ENCODE data around the gene DPH1.

DNA sequence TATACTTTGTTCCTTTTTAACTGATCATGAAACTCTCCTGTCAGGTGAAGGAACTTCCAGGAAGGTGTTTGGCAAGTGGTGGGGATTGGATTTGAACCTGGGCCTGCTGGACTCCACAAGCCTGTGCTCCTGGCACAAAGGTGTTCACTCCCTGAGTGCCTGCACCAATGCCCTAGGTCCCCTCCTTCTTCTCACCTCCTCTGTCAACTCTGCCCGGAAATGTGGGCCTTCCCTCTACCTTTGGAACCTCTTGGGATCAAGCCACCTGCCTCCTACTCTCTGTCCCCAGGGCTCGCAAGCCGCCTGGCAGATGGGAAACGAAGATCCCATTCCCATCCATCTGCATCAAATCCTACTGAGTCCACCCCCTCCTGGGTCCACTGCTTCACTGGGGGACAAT is 44.9 kb upstream of the DPH1 start:
- TF ChIP-seq, protein P1, sequence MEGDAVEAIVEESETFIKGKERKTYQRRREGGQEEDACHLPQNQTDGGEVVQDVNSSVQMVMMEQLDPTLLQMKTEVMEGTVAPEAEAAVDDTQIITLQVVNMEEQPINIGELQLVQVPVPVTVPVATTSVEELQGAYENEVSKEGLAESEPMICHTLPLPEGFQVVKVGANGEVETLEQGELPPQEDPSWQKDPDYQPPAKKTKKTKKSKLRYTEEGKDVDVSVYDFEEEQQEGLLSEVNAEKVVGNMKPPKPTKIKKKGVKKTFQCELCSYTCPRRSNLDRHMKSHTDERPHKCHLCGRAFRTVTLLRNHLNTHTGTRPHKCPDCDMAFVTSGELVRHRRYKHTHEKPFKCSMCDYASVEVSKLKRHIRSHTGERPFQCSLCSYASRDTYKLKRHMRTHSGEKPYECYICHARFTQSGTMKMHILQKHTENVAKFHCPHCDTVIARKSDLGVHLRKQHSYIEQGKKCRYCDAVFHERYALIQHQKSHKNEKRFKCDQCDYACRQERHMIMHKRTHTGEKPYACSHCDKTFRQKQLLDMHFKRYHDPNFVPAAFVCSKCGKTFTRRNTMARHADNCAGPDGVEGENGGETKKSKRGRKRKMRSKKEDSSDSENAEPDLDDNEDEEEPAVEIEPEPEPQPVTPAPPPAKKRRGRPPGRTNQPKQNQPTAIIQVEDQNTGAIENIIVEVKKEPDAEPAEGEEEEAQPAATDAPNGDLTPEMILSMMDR (IDR thresholded peaks at IDR 0.05) = no peak
- TF ChIP-seq EP300 (IDR thresholded peaks at IDR 0.05) = no peak
- TF ChIP-seq POLR2A (IDR thresholded peaks at IDR 0.05) = no peak
